ENCODE results near the gene SH2D4B.

DNA sequence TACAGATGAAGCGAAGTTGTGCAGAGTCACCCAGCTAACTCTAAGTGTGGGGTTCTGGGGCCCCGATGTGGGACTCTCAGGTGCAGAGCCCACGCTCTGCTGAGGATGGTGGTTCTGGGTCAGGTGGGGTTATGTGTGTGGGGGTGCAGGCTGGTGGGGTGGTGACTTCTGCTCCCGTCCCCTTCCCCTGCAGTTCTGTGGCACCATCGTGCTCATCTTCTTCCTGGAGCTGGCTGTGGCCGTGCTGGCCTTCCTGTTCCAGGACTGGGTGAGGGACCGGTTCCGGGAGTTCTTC, 28.6 kb upstream of the SH2D4B start:
- TF ChIP-seq ZNF274 (IDR thresholded peaks at IDR 0.05; ENCODE audit: low read depth, low read length) (no peak), YY1 (IDR thresholded peaks at IDR 0.05; ENCODE audit: insufficient read depth, insufficient read length) (no peak), SUZ12 (IDR thresholded peaks at IDR 0.05; ENCODE audit: extremely low read depth, insufficient read depth, insufficient read length) (no peak)
